HepG2 (cell line): Measurements from ENCODE around the gene ZG16. TPM values are rescaled to one million over a fixed set of nuclear protein-coding genes. Genes with fewer than 3 reads are reported as not detected.

Experiments used
- ATF5 ChIP-seq: sonication (generic); formaldehyde crosslinking; IDR thresholded peaks from 2 replicates; pipeline ENCODE4 v1.4.0; 2020; ENCODE audit warnings: mild to moderate bottlenecking, low read depth, missing genetic modification reagents
- CBFB ChIP-seq: sonication (generic); formaldehyde crosslinking; IDR thresholded peaks from 2 replicates; pipeline ENCODE4 v1.4.0; 2020; ENCODE audit warnings: missing genetic modification reagents
- CEBPZ ChIP-seq: IDR thresholded peaks from 2 replicates; pipeline ENCODE4 v1.6.1; 2012; ENCODE audit warnings: low read length, improper control_type of control experiment
- CHD4 ChIP-seq: fragments of 200-600 bp; sonication (generic); IDR thresholded peaks from 2 replicates; pipeline ENCODE4 v1.7.0; 2017; ENCODE audit warnings: mild to moderate bottlenecking, low read length, borderline replicate concordance
- HDAC2 ChIP-seq: sonication (generic); formaldehyde crosslinking; IDR thresholded peaks from 2 replicates; pipeline ENCODE4 v1.4.0; 2020; ENCODE audit warnings: missing genetic modification reagents
- MZF1 ChIP-seq: sonication (generic); formaldehyde crosslinking; IDR thresholded peaks from 2 replicates; pipeline ENCODE4 v1.8.1; 2023; ENCODE audit warnings: mild to moderate bottlenecking, missing genetic modification reagents, borderline replicate concordance
- RCOR2 ChIP-seq: IDR thresholded peaks from 2 replicates; pipeline ENCODE4 v1.6.1; 2016; ENCODE audit warnings: missing biosample characterization, missing genetic modification reagents
- REL ChIP-seq: sonication (generic); formaldehyde crosslinking; conservative IDR thresholded peaks from 2 replicates; pipeline ENCODE4 v1.8.0; 2022; ENCODE audit warnings: mild to moderate bottlenecking, missing genetic modification reagents, moderate library complexity
- THYN1 ChIP-seq: sonication (generic); formaldehyde crosslinking; IDR thresholded peaks from 2 replicates; pipeline ENCODE4 v1.8.1; 2023; ENCODE audit warnings: low read depth, mild to moderate bottlenecking, moderate library complexity, missing genetic modification reagents, borderline replicate concordance
- ZGPAT ChIP-seq: IDR thresholded peaks from 2 replicates; pipeline ENCODE4 v1.6.1; 2016; ENCODE audit warnings: mild to moderate bottlenecking
- ZNF253 ChIP-seq: sonication (generic); formaldehyde crosslinking; IDR thresholded peaks from 2 replicates; pipeline ENCODE4 v1.8.0; 2022; ENCODE audit warnings: mild to moderate bottlenecking, missing genetic modification reagents, borderline replicate concordance
- ZNF646 ChIP-seq: sonication (generic); formaldehyde crosslinking; IDR thresholded peaks from 2 replicates; pipeline ENCODE4 v1.9.0; 2021; ENCODE audit warnings: mild to moderate bottlenecking, missing genetic modification reagents
- ZNF776 ChIP-seq: sonication (generic); formaldehyde crosslinking; IDR thresholded peaks from 2 replicates; pipeline ENCODE4 v1.4.0; 2020; ENCODE audit warnings: mild to moderate bottlenecking, missing genetic modification reagents
- polyA plus RNA-seq, 8 experiments: library from polyadenylated mRNA; depleted of rRNA in 3 of 8; stranded (reverse) in 7 of 8; unstranded in 1 of 8; fragments of >200 nt; fragmentation: Illumina TruSeq in 4 of 8; extraction: Trizol in 4 of 8; gene quantifications; 2 replicates each; pipeline versions ENCODE4 v1.2.1 to v1.2.3, GENCODE V29; 2011 to 2016; ENCODE audit warnings: low read depth in 4 of 8, missing spikeins in 1 of 8, mixed read lengths in 1 of 8; ENCODE audit not compliant: insufficient read depth in 1 of 8
- total RNA-seq, 5 experiments: library from RNA; depleted of rRNA; stranded (reverse); fragments of >200 nt; fragmentation: Illumina TruSeq; extraction: Trizol; gene quantifications; 2 replicates each; pipeline ENCODE4 v1.2.3, GENCODE V29; 2016; ENCODE audit warnings: low read depth in 1 of 5

The ZG16 gene
- total and polyA plus RNA-seq, 2 of the 13 experiments (the other 11 are each of a cell fraction or from before 2014, with no cell fraction given), result 0.04 to 0.07 TPM

- TF ChIP-seq CBFB (CRISPR knock-in tag) (peak; percentile 90), ZNF646 (CRISPR knock-in tag) (no peak), MZF1 (CRISPR knock-in tag) (no peak; the same call in 1 of the 2 replicates), ZNF776 (CRISPR knock-in tag) (peak; percentile 96; the same call in 1 of the 2 replicates), ZGPAT (peak; percentile 97), REL (CRISPR knock-in tag) (peak; percentile 90), ATF5 (peak; percentile 23; the same call in 1 of the 2 replicates), CHD4 (no peak), ZNF253 (CRISPR knock-in tag) (peak; percentile 61; the same call in 1 of the 2 replicates), RCOR2 (CRISPR knock-in tag) (0 out of 2 replicates have a peak, but pooled peaks have one; percentile 46), THYN1 (CRISPR knock-in tag) (no peak), HDAC2 (CRISPR knock-in tag) (peak; percentile 88), CEBPZ (no peak)
Observed at GRCh38 chr16:29790183-29790948, 12.3 kb downstream of the ZG16 start, which contains the start of gene KIF22 (continued).
